Right atrium auricular region (tissue), 2 donors: ENCODE data around the gene ZNF91. TPM values are rescaled to one million over a fixed set of nuclear protein-coding genes. Genes with fewer than 3 reads are reported as not detected.

Source experiments
- DNase-seq: peaks from one replicate; pipeline ENCODE4 v3.0.0-alpha.2; 2019; ENCODE audit warnings: low spot score
- H3K27ac ChIP-seq, 2 donors: fragments of 200-600 bp; sonication (generic); 1 replicate in 1 of 2; 2 replicates in 1 of 2; pipeline ENCODE4 v1.5.1; 2016 to 2019
- H3K27me3 ChIP-seq, 2 donors: fragments of 200-600 bp; sonication (generic); one replicate each; pipeline versions ENCODE4 v1.5.1 to v1.6.0; 2017 to 2019
- H3K36me3 ChIP-seq: fragments of 200-600 bp; sonication (generic); one replicate; pipeline ENCODE4 v1.5.1; 2016
- H3K4me1 ChIP-seq, 2 donors: fragments of 200-600 bp; sonication (generic); one replicate each; pipeline versions ENCODE4 v1.5.1 to v1.6.0; 2017 to 2019
- H3K4me3 ChIP-seq, 2 donors: fragments of 200-600 bp; sonication (generic); 1 replicate in 1 of 2; 2 replicates in 1 of 2; pipeline ENCODE4 v1.5.1; 2017 to 2019; ENCODE audit warnings: mild to moderate bottlenecking in 1 of 2, moderate library complexity in 1 of 2
- H3K9me3 ChIP-seq, 2 donors: fragments of 200-600 bp; sonication (generic); one replicate each; pipeline ENCODE4 v1.5.1; 2019
- total RNA-seq, 2 donors: library from RNA; depleted of rRNA; stranded (reverse); fragments of >200 nt; gene quantifications; one replicate each; pipeline ENCODE4 v1.1.0, GENCODE V29; 2016
- TF ChIP-seq, protein P1 (sequence below), 2 donors: fragments of 200-600 bp; sonication (generic); IDR thresholded peaks; one replicate each; pipeline ENCODE4 v1.5.1; 2019; ENCODE audit warnings: antibody characterized with exemption in 2 of 2

Gene ZNF91
- total RNA-seq = 100 to 1,000 TPM; 101 TPM

- Histone ChIP-seq H3K4me3 (peak within 1 kb of the TSS; percentile 84 to 100), H3K4me1 (peaks cover 0 to 36% of the 10 kb centered on the region in 2 donors), H3K27ac (peak within 1 kb of the TSS; percentile 96 to 97), H3K9me3 (no peaks in the 10 kb centered on the region), H3K36me3 (no peaks in the 10 kb centered on the region), H3K27me3 (no peaks in the 10 kb centered on the region)
- TF ChIP-seq, protein P1, sequence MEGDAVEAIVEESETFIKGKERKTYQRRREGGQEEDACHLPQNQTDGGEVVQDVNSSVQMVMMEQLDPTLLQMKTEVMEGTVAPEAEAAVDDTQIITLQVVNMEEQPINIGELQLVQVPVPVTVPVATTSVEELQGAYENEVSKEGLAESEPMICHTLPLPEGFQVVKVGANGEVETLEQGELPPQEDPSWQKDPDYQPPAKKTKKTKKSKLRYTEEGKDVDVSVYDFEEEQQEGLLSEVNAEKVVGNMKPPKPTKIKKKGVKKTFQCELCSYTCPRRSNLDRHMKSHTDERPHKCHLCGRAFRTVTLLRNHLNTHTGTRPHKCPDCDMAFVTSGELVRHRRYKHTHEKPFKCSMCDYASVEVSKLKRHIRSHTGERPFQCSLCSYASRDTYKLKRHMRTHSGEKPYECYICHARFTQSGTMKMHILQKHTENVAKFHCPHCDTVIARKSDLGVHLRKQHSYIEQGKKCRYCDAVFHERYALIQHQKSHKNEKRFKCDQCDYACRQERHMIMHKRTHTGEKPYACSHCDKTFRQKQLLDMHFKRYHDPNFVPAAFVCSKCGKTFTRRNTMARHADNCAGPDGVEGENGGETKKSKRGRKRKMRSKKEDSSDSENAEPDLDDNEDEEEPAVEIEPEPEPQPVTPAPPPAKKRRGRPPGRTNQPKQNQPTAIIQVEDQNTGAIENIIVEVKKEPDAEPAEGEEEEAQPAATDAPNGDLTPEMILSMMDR (IDR thresholded peaks at IDR 0.05) = no peak
- DNase-seq = peak; percentile 98
Measured at GRCh38 chr19:23395041-23395721, at the start of gene ZNF91. Gene ZNF91 (minus strand): TSS chr19:23395471. CDS start chr19:23395354, 117 bp downstream.

DNA sequence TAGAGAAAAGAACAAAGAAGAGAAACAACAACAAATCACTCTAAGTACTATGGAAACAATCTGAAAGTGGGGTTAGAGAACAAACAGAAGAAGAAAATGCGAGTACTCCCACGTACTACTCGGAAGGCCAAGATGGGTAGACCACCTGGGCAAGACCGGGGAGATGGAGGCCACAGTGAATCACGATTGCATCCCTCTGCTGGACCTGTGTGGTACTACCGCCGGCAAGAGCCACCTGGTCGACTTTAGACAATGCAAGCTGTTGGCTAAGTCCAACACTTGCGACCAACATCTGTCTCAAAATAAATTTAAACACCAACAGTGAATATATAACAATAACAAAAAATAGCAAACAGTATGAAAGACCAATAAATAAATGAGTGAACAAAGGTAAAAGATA is 45.5 kb upstream of the ZNF91 start:
- TF ChIP-seq, protein P1 (IDR thresholded peaks at IDR 0.05) = no peak
- Histone ChIP-seq H3K36me3 (no peaks in the 10 kb centered on the region), H3K4me1 (no peaks in the 10 kb centered on the region), H3K4me3 (no peak overlapping the region), H3K27ac (no peak overlapping the region), H3K27me3 (no peaks in the 10 kb centered on the region), H3K9me3 (peaks cover 0 to 19% of the 10 kb centered on the region in 2 donors)
- DNase-seq = no peak

DNA sequence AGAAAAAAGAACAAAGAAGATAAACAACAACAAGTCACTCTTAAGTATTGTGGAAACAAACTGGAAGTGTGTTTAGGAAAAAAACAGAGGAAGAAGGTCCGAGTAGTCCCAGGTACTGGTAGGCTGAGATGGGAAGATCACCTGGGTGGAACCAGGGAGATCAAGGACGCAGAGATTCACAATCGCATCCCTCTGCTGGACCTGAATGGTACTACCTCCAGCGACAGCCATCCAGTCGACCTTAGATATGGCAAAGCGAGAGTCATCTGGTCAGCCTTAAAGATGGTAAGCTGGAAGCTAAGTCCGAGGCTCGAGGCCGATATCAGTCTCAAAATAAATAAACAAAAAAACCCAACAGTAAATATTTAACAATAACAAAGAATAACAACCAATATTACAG is 44.9 kb upstream of the ZNF91 start:
- Histone ChIP-seq H3K27me3 (no peaks in the 10 kb centered on the region), H3K27ac (no peak overlapping the region), H3K4me1 (no peaks in the 10 kb centered on the region), H3K4me3 (no peak overlapping the region), H3K36me3 (no peaks in the 10 kb centered on the region), H3K9me3 (peaks cover 0 to 23% of the 10 kb centered on the region in 2 donors)
- TF ChIP-seq, protein P1 (IDR thresholded peaks at IDR 0.05) = no peak
- DNase-seq = no peak

GRCh38 chr19:23439623-23440022 is 44.4 kb upstream of the ZNF91 start:
- no peak for DNase-seq
- TF ChIP-seq, protein P1 (IDR thresholded peaks at IDR 0.05) = no peak
- Histone ChIP-seq H3K4me3 (no peak overlapping the region), H3K36me3 (no peaks in the 10 kb centered on the region), H3K4me1 (no peaks in the 10 kb centered on the region), H3K9me3 (peaks cover 0 to 23% of the 10 kb centered on the region in 2 donors), H3K27ac (no peak overlapping the region), H3K27me3 (no peaks in the 10 kb centered on the region)

- Histone ChIP-seq H3K4me1 (no peaks in the 10 kb centered on the region), H3K9me3 (peaks cover 0 to 23% of the 10 kb centered on the region in 2 donors), H3K36me3 (no peaks in the 10 kb centered on the region), H3K4me3 (no peak overlapping the region), H3K27me3 (no peaks in the 10 kb centered on the region), H3K27ac (no peak overlapping the region)
- no peak for DNase-seq
- TF ChIP-seq, protein P1 (IDR thresholded peaks at IDR 0.05) = no peak
Measured at GRCh38 chr19:23437901-23438300, 42.6 kb upstream of the ZNF91 start.

DNA sequence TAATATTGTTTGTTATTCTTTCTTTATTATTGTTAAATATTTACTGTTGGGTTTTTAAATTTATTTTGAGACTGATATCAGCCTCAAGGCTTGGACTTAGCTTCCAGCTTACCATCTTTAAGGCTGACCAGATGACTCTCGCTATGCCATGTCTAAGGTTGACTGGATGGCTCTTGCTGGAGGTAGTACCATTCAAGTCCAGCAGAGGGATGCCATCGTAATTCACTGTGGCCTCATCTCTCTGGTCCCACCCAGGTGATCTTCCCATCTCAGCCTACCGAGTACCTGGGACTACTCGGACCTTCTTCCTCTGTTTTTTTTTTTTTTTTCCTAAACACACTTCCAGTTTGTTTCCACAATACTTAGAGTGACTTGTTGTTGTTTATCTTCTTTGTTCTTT is 41.7 kb upstream of the ZNF91 start:
- Histone ChIP-seq H3K27ac (no peak overlapping the region), H3K36me3 (no peaks in the 10 kb centered on the region), H3K9me3 (peaks cover 0 to 23% of the 10 kb centered on the region in 2 donors), H3K4me3 (no peak overlapping the region), H3K4me1 (no peaks in the 10 kb centered on the region), H3K27me3 (no peaks in the 10 kb centered on the region)
- TF ChIP-seq, protein P1 (IDR thresholded peaks at IDR 0.05) = no peak
- no peak for DNase-seq
